Lower leg skin (tissue), 3 donors: ENCODE measurements around the gene SMOC2.

Source experiments
- POLR2A ChIP-seq, 2 donors: fragments of 450-650 bp; IDR thresholded peaks; one replicate each; pipeline ENCODE4 v1.6.1; 2016 to 2017; ENCODE audit warnings: antibody characterized with exemption in 2 of 2, mild to moderate bottlenecking in 1 of 2, moderate library complexity in 1 of 2
- TF ChIP-seq, protein P1 (sequence below), 3 donors: fragments of 450-650 bp; IDR thresholded peaks; one replicate each; pipeline ENCODE4 v1.5.1; 2016; ENCODE audit warnings: antibody characterized with exemption in 3 of 3, mild to moderate bottlenecking in 3 of 3, moderate library complexity in 2 of 3

DNA sequence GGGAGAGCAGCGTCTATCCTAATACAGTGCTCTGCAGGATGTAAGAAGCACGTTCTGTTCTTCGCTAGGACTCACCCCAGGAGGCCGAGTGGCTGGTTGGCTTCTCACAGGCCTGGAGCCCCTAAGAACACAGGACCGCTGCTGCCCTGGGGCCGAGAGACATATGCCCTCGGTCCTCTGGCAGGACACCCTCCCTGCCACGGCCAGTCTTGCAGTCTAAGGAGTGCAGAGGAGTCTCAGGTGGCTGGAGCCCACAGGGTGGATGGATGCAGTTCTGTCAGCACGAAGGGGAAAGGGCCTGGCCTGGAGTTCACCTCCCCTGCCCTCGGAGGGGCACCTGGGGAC lies 96.5 kb downstream of the SMOC2 start:
- TF ChIP-seq, protein P1, sequence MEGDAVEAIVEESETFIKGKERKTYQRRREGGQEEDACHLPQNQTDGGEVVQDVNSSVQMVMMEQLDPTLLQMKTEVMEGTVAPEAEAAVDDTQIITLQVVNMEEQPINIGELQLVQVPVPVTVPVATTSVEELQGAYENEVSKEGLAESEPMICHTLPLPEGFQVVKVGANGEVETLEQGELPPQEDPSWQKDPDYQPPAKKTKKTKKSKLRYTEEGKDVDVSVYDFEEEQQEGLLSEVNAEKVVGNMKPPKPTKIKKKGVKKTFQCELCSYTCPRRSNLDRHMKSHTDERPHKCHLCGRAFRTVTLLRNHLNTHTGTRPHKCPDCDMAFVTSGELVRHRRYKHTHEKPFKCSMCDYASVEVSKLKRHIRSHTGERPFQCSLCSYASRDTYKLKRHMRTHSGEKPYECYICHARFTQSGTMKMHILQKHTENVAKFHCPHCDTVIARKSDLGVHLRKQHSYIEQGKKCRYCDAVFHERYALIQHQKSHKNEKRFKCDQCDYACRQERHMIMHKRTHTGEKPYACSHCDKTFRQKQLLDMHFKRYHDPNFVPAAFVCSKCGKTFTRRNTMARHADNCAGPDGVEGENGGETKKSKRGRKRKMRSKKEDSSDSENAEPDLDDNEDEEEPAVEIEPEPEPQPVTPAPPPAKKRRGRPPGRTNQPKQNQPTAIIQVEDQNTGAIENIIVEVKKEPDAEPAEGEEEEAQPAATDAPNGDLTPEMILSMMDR (IDR thresholded peaks at IDR 0.05), result no peak
- TF ChIP-seq POLR2A (IDR thresholded peaks at IDR 0.05), result no peak
